ENCODE results near the gene PPM1H.
"Not testable (repeated sequence)": the region's sequence is repeated elsewhere in the genome, so short reads cannot be mapped to it uniquely, and the experiment has no call there.

DNA sequence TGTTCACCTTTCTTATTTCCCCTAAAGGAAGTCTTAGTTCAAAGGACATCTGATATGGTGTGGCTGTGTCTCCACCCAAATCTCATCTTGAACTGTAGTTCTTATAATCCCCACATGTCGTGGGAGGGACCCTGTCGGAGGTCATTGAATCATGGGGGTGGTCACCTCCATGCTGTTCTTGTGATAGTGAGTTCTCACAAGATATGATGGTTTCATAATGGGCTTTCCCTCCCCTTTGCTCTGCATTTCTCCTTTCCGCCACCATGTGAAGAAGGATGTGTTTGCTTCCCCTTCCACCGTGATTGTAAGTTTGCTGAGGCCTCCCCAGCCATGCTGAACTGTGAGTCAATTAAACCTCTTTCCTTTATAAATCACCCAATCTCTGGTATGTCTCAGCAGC is 123.5 kb downstream of the PPM1H start:
- not testable (repeated sequence) for TF ChIP-seq EZH2phosphoT487 (IDR thresholded peaks at IDR 0.05; ENCODE audit: borderline replicate concordance, low read length); CTCF (conservative IDR thresholded peaks at IDR 0.05; ENCODE audit: low read depth, low read length)
